Measurements from ENCODE around the gene GOLGA6C. TPM values are rescaled to one million over a fixed set of nuclear protein-coding genes. Genes with fewer than 3 reads are reported as not detected.
"Not testable (repeated sequence)": the region's sequence is repeated elsewhere in the genome, so short reads cannot be mapped to it uniquely, and the experiment has no call there.

Gene GOLGA6C
- total RNA-seq, 1 experiment from 2014 or later: 0.24 TPM

DNA sequence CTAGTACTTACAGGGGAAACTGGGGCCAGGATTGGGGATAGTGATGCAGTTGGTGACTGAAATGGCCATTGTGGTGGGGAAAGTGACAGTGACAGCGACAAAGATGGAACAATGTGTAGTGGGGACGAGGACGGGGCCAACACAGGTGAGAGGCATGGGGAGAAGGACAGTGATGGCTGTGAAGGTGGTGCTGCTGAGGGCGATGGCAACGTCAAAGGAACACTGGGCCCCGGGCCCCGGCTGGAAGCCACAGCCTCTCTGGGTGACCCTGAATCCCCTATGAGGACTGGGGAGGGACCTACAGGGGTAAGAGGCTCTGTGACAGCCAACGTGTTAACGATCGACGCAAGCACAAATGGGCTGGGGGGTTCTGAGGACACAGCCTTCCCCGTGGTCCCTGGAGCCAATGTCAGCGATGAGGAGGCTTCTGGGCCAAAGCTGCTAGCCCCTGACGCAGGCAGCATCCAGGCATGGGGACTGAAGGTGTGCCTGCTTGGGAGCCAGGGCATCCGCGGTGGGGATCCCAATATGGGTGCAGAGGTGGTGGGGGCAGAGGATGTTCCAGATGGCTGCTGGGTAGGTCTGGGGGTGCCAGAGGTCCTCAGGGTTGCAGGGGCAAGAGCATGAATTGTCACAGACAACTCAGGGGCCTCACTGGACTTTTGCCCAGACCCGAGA lies 25.2 kb upstream of the GOLGA6C start:
- H3K4me3 ChIP-seq (ENCODE audit: insufficient read depth, low read depth, low read length): no peak overlapping the region
- no peaks in the 10 kb centered on the region for H3K36me3 ChIP-seq (replicated peaks; ENCODE audit: control insufficient read depth, insufficient read depth, low read length)
- no peaks in the 10 kb centered on the region; the same call in 1 of the 2 replicates for H3K27me3 ChIP-seq (ENCODE audit: control insufficient read depth, insufficient read depth, low read length)
- DNase-seq: peak; percentile 36

GRCh38 chr15:75233504-75234190 lies 24.5 kb upstream of the GOLGA6C start:
- H3K36me3 ChIP-seq (replicated peaks; ENCODE audit: control insufficient read depth, insufficient read depth, low read length): no peaks in the 10 kb centered on the region
- peak; percentile 36 for DNase-seq
- H3K27me3 ChIP-seq (ENCODE audit: control insufficient read depth, insufficient read depth, low read length): no peaks in the 10 kb centered on the region; the same call in 1 of the 2 replicates
- H3K4me3 ChIP-seq (ENCODE audit: insufficient read depth, low read depth, low read length): no peak overlapping the region

DNA sequence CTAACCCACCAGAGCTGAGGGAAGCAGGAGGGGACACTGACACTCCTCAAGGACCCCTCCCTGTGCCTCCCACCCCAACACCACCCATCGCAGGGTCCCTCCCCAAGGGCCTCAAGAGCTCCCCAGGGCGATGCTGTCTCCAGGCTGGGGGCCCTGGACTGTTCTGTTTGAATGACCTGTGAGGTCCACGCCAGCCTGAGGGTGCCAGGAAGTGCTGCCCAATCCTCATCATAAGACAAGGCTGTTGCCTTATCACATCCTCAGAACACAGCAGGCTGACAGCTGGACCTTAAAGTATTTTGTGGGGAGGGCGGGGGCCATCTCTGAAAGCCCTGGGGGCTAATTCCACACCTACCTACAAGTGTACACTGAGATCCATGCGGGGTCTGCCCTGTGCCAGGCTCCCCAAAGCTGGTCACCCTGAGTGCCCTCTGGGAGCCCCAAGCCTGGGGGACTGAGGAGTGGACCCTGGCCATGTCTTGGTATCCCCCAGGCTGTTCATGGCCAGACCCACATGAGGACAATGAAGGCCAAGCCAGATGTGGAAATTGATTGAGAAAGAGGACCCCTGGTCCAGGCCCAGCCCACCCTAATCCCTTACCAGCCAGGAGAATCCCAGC lies 23.8 kb upstream of the GOLGA6C start:
- Histone ChIP-seq H3K27me3 (ENCODE audit: control insufficient read depth, insufficient read depth, low read length) (no peaks in the 10 kb centered on the region; the same call in 1 of the 2 replicates), H3K4me3 (ENCODE audit: insufficient read depth, low read depth, low read length) (no peak overlapping the region)
- peak; percentile 27 for DNase-seq

GRCh38 chr15:75235051-75235673 lies 23.0 kb upstream of the GOLGA6C start:
- Histone ChIP-seq H3K4me3 (ENCODE audit: insufficient read depth, low read depth, low read length) (no peak overlapping the region), H3K36me3 (replicated peaks; ENCODE audit: control insufficient read depth, insufficient read depth, low read length) (no peaks in the 10 kb centered on the region), H3K27me3 (ENCODE audit: control insufficient read depth, insufficient read depth, low read length) (no peaks in the 10 kb centered on the region; the same call in 1 of the 2 replicates)
- DNase-seq: peak; percentile 36

More for the DNA sequence above, 23.8 kb upstream of the GOLGA6C start:
- no peaks in the 10 kb centered on the region for H3K36me3 ChIP-seq (replicated peaks; ENCODE audit: control insufficient read depth, insufficient read depth, low read length)

DNA sequence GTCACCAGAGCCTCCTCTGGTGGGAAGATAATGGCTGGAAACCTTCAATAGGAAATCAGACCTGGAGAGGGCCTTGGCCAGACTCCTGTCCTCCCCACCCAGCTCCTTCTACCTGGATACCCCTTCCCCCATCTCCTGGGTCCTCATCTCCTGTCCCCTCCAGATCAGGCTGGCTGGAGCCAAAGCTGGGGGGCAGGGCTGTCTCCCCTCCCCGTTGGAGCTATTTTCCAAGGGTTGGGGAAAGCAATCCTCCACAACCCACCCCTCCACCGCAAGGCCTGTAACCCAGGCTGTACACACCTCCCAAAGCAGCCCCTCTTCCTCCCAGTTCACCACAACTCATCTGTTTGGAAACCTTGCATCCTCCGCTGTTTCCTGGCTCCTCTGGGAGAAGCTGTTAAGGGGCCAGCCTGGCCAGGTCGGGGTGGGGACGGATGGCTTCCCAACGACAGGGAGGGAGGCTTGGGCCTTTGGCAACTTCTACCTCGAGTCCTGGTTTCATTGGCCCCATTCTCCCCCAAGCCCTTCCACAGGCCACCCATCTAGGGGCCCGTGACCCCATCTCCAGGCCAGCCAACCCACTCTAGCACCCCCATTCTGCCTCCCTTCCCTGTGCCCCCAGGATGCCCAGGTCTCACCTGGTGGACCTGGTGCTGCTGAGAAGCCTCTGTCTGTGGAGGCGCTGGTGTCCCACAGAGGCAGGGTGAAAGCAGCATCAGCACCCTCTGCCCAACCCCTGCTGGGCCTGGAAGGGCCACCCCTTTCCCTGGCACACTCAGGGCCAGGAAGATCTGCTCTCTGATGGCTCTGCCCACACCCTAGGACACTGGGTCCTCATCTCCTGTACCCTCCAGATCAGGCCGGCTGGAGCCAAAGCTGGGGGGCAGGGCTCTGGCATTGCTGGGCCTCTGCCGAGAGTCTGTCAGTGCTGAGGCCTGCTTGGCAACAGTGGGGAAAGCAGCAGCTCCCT lies 22.1 kb upstream of the GOLGA6C start:
- Histone ChIP-seq H3K36me3 (replicated peaks; ENCODE audit: control insufficient read depth, insufficient read depth, low read length) (no peaks in the 10 kb centered on the region), H3K27me3 (ENCODE audit: control insufficient read depth, insufficient read depth, low read length) (no peaks in the 10 kb centered on the region; the same call in 1 of the 2 replicates), H3K4me3 (ENCODE audit: insufficient read depth, low read depth, low read length) (no peak overlapping the region)
- DNase-seq: peak; percentile 31

- no peak overlapping the region for H3K4me3 ChIP-seq (ENCODE audit: insufficient read depth, low read depth, low read length)
- H3K27me3 ChIP-seq (ENCODE audit: control insufficient read depth, insufficient read depth, low read length): no peaks in the 10 kb centered on the region; the same call in 1 of the 2 replicates
- no peaks in the 10 kb centered on the region for H3K36me3 ChIP-seq (replicated peaks; ENCODE audit: control insufficient read depth, insufficient read depth, low read length)
- DNase-seq: peak; percentile 59
Measured at GRCh38 chr15:75237316-75237982, 20.7 kb upstream of the GOLGA6C start.

- no peaks in the 10 kb centered on the region; the same call in 1 of the 2 replicates for H3K27me3 ChIP-seq (ENCODE audit: control insufficient read depth, insufficient read depth, low read length)
- peak; percentile 26 for DNase-seq
- no peaks in the 10 kb centered on the region for H3K36me3 ChIP-seq (replicated peaks; ENCODE audit: control insufficient read depth, insufficient read depth, low read length)
- no peak overlapping the region for H3K4me3 ChIP-seq (ENCODE audit: insufficient read depth, low read depth, low read length)
Measured at GRCh38 chr15:75238150-75238549, 20.0 kb upstream of the GOLGA6C start.

DNA sequence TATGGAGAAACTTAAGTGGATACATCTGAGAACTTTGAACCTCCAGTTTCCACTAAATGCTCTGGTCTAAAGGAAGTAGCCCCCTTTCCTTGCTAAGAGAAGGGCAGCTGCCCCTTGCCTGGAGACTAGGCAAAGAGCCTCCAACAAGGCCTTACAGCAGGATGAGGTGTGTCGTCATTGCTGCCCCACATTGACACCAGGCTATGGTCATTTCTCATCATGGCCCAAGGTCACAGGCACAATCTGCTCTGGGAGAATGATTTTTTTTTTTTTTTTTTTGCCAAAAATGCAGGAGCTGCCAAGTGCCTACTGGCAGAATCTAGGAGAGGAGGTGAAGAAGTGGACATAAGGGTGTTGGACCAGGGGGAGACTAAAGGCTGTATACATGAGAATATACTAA lies 12.4 kb upstream of the GOLGA6C start:
- H3K27me3 ChIP-seq (ENCODE audit: control insufficient read depth, insufficient read depth, low read length); H3K4me3 ChIP-seq (ENCODE audit: insufficient read depth, low read depth, low read length); H3K36me3 ChIP-seq (replicated peaks; ENCODE audit: control insufficient read depth, insufficient read depth, low read length); DNase-seq: not testable (repeated sequence)

GRCh38 chr15:75248991-75249390 lies 9.1 kb upstream of the GOLGA6C start:
- DNase-seq; H3K27me3 ChIP-seq (ENCODE audit: control insufficient read depth, insufficient read depth, low read length): not testable (repeated sequence)

DNA sequence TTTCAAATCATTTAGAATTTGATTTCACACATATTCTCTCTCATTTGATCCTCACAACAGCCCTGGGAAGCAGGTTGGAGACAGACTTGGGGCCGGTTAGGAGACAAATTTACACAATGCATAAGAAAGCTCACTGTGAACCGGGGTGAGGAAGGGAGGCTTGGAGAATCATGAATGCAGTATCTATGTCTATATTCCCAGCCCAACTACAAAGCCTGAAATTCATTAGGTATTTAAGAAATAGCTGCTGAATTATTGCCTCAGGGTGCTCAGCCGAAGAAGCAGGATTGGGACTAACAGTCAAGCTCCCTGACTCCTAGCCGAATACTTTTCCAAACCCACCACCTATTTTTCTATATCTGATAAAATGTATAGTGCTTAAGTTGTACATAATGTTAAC lies 8.4 kb upstream of the GOLGA6C start:
- no peak for DNase-seq
- H3K27me3 ChIP-seq (ENCODE audit: control insufficient read depth, insufficient read depth, low read length): no peaks in the 10 kb centered on the region
- H3K4me3 ChIP-seq (ENCODE audit: insufficient read depth, low read depth, low read length): no peak overlapping the region
- H3K36me3 ChIP-seq (replicated peaks; ENCODE audit: control insufficient read depth, insufficient read depth, low read length): no peaks in the 10 kb centered on the region

More at GRCh38 chr15:75248991-75249390, 9.1 kb upstream of the GOLGA6C start:
- H3K36me3 ChIP-seq (replicated peaks; ENCODE audit: control insufficient read depth, insufficient read depth, low read length); H3K4me3 ChIP-seq (ENCODE audit: insufficient read depth, low read depth, low read length): not testable (repeated sequence)

DNA sequence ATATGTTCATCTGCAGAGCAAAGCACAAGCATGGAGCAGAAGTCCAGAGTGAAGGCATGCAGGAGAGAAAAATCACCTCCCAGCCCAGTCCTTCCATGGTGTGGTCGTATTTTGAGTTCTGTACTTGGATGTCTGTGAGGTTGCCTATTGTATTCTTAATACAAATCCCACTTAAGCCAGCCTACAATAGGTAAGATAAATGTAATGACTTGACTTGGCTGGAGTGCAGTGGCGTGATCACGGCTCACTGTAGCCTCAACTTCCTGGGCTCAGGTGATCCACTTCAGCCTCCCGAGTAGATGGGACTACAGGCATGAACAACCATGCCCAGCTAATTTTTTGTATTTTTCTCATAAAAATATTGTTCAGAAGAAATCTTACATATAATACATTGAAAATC lies 6.8 kb upstream of the GOLGA6C start:
- not testable (repeated sequence) for H3K27me3 ChIP-seq (ENCODE audit: control insufficient read depth, insufficient read depth, low read length); H3K36me3 ChIP-seq (replicated peaks; ENCODE audit: control insufficient read depth, insufficient read depth, low read length); H3K4me3 ChIP-seq (ENCODE audit: insufficient read depth, low read depth, low read length); DNase-seq

DNA sequence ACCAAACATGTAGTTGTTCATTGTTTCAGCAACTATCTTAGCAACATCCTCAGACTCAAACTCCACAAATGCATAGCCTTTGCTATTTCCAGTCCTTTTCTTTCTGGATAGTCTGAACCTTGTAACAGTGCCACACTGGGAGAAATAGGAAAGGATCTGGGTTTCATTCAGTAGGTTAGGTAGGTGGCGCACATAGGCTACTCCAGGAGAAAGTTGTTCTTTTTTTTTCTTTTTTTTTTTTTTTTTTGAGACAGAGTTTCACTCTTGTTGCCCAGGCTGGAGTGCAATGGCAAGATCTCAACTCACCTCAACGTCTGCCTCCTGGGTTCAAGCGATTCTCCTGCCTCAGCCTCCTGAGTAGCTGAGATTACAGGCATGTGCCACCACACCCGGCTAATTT lies 5.8 kb upstream of the GOLGA6C start:
- not testable (repeated sequence) for H3K4me3 ChIP-seq (ENCODE audit: insufficient read depth, low read depth, low read length); DNase-seq; H3K27me3 ChIP-seq (ENCODE audit: control insufficient read depth, insufficient read depth, low read length); H3K36me3 ChIP-seq (replicated peaks; ENCODE audit: control insufficient read depth, insufficient read depth, low read length)

GRCh38 chr15:75258620-75259343 lies 648 bp downstream of the GOLGA6C start:
- H3K36me3 ChIP-seq (replicated peaks; ENCODE audit: control insufficient read depth, insufficient read depth, low read length); DNase-seq; H3K4me3 ChIP-seq (ENCODE audit: insufficient read depth, low read depth, low read length); H3K27me3 ChIP-seq (ENCODE audit: control insufficient read depth, insufficient read depth, low read length): not testable (repeated sequence)

Data from H7 (cell line).